Measurements from ENCODE around the gene ALAS1.

Gene ALAS1

DNA sequence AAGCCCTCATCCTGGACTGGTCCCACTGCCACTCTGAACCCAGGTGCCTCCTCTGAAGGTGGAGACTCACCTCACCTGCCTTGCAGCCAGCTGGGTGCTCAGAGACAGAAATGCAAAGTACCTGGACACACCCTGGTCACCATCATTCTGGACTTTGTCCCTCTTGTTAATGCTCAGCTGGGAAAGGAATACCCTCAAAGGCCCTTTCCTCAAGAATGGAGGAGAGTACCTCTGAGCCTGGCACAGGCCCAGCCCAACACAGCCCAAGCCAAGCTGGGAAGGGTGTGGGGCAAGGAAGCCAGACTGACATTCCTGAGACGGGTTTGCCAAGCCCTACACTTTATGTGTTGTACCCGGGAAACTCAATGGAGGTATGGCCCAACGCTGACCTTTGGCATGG is 983 bp upstream of the ALAS1 start:
- no peak for DNase-seq
- intact Hi-C loops (cut with DNase I; ENCODE audit: low total_unique reads) = no loop called here
- Histone ChIP-seq H3K27ac (peak overlapping the region in 1 of 2 donors; percentile 81), H3K27me3 (no peaks in the 10 kb centered on the region), H3K4me3 (no peak overlapping the region), H3K36me3 (peaks cover 0 to 7% (median under 1%) of the 10 kb centered on the region in 3 donors), H3K9me3 (no peaks in the 10 kb centered on the region), H3K4me1 (peaks cover 4 to 43% (median 22%) of the 10 kb centered on the region in 4 donors)
- TF ChIP-seq, protein P1, sequence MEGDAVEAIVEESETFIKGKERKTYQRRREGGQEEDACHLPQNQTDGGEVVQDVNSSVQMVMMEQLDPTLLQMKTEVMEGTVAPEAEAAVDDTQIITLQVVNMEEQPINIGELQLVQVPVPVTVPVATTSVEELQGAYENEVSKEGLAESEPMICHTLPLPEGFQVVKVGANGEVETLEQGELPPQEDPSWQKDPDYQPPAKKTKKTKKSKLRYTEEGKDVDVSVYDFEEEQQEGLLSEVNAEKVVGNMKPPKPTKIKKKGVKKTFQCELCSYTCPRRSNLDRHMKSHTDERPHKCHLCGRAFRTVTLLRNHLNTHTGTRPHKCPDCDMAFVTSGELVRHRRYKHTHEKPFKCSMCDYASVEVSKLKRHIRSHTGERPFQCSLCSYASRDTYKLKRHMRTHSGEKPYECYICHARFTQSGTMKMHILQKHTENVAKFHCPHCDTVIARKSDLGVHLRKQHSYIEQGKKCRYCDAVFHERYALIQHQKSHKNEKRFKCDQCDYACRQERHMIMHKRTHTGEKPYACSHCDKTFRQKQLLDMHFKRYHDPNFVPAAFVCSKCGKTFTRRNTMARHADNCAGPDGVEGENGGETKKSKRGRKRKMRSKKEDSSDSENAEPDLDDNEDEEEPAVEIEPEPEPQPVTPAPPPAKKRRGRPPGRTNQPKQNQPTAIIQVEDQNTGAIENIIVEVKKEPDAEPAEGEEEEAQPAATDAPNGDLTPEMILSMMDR (IDR thresholded peaks at IDR 0.05) = no peak

DNA sequence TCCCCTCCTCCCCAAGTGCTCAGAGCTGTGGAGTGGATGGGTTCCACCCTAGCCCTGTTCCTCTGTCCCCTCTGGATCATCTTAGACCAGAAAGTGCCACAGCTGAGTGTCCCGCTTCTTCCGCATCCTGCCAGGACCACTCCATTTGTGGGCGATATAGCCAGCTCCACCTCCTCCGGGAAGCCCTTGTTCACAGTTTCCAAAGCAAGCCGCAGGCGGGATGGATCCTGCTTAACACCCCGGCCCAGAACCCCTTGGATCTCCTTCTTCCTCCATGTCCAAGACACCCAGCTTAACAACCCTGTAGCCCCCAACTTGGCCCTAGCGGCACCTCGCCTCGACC is 490 bp upstream of the ALAS1 start:
- DNase-seq = no peak
- no peaks in the 10 kb centered on the region for H3K9me3 ChIP-seq
- no peaks in the 10 kb centered on the region for H3K27me3 ChIP-seq
- peaks cover 4 to 43% (median 22%) of the 10 kb centered on the region in 4 donors for H3K4me1 ChIP-seq
- peak overlapping the region; percentile 77 to 86 for H3K4me3 ChIP-seq
- H3K27ac ChIP-seq = peak overlapping the region; percentile 75 to 81
- TF ChIP-seq, protein P1 (IDR thresholded peaks at IDR 0.05) = no peak
- intact Hi-C loops (cut with DNase I; ENCODE audit: low total_unique reads) = no loop called here
- peaks cover 1 to 12% (median 6%) of the 10 kb centered on the region in 3 donors for H3K36me3 ChIP-seq

DNA sequence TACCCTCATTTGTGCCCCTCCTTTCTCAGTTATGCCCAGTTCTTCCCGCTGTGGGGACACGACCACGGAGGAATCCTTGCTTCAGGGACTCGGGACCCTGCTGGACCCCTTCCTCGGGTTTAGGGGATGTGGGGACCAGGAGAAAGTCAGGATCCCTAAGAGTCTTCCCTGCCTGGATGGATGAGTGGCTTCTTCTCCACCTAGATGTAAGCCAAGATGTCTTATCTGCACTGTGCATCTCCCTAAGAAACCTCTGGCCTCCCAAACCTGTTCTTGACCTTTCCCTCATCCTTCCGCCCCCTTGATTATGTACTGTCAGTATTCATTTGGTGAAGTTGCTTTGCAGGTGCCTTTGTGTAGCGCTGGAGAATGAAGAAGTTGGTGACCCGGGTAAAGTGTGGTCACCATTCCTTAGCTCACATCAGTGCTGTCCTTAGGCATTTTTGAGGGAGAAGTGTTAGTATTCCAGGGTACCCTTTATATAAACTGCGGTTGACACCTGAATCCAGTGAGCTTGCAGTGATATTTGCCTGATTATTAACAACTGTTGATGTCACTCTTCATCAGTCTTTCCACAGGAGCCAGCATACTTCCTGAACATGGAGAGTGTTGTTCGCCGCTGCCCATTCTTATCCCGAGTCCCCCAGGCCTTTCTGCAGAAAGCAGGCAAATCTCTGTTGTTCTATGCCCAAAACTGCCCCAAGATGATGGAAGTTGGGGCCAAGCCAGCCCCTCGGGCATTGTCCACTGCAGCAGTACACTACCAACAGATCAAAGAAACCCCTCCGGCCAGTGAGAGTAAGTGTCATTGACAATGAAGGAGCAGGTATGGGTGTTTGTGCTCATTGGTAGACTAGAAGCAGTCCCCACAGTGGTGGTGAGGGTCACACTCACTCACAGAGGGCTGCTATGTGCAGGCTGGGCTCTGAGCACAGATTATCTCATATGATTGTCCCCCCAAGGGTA is 966 bp downstream of the ALAS1 start:
- Histone ChIP-seq H3K36me3 (peaks cover 16 to 26% (median 20%) of the 10 kb centered on the region in 3 donors), H3K27me3 (no peaks in the 10 kb centered on the region), H3K27ac (peak overlapping the region; percentile 75 to 81), H3K4me1 (peaks cover 4 to 36% (median 22%) of the 10 kb centered on the region in 4 donors), H3K4me3 (peak overlapping the region; percentile 77 to 86), H3K9me3 (no peaks in the 10 kb centered on the region)
- TF ChIP-seq, protein P1 (IDR thresholded peaks at IDR 0.05) = no peak
- intact Hi-C loops (cut with DNase I; ENCODE audit: low total_unique reads) = no loop called here
- DNase-seq = no peak

DNA sequence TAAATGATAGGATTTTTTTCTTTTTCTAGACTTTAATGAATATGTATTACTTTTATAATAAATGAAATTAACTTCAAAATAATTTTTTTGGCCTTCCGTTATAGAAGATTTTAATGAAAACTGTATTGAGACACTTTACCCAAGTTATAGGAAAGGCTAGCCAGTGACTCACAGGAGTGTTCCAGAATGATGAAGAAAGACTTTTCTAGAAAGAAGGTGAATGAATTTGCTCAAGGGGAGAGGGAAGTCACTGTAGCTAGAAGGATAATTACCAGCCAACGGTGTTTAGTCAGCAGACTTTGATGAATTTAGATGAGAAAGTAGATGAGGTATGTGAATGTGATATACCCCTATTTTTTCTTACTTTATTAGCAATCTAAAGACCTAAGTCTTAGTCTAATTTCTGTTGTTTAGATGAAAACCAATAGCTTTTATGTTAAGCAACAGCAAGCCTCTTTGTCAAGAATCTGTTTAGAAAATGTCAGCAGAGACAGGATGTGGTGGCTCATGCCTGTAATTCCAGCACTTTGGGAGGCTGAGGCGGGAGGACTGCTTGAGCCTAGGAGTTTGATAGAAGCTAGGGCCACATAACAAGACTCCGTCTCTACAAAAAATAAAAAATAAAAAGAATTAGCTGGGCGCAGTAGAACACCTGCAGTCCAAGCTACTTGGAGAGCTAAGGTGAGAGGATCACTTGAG is 3.2 kb downstream of the ALAS1 start:
- Histone ChIP-seq H3K36me3 (peaks cover 38 to 48% (median 42%) of the 10 kb centered on the region in 3 donors), H3K4me1 (peaks cover 4 to 36% (median 22%) of the 10 kb centered on the region in 4 donors), H3K27ac (no peak overlapping the region), H3K27me3 (no peaks in the 10 kb centered on the region), H3K4me3 (no peak overlapping the region), H3K9me3 (no peaks in the 10 kb centered on the region)
- no peak for DNase-seq
- intact Hi-C loops (cut with DNase I; ENCODE audit: low total_unique reads) = no loop called here
- TF ChIP-seq, protein P1 (IDR thresholded peaks at IDR 0.05) = no peak

DNA sequence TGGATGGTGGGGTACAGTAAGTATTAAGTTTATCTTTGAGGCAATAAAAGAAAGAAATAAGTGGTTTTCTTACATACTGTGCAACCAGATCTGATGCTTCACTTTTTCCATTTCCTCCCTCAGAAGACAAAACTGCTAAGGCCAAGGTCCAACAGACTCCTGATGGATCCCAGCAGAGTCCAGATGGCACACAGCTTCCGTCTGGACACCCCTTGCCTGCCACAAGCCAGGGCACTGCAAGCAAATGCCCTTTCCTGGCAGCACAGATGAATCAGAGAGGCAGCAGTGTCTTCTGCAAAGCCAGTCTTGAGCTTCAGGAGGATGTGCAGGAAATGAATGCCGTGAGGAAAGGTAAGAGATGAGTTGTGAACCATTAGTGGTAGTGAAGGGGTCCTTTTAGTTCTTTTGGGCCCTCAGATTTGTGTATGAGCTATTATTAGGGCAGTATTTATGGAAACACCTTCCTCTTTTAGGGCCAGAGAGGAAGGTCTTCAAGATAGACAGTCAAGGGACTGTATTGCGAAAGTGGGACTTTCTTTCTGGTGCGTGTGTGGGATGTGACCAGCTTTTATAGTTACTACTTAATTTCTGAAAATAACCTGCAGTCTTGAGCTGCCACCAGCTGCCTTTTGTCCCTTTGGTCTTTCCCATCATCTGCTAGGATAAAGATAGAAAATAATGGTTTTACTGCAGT is 4.6 kb downstream of the ALAS1 start:
- H3K27ac ChIP-seq = no peak overlapping the region
- TF ChIP-seq, protein P1 (IDR thresholded peaks at IDR 0.05) = no peak
- DNase-seq = no peak
- H3K4me1 ChIP-seq = peaks cover 0 to 24% (median 16%) of the 10 kb centered on the region in 4 donors
- no peaks in the 10 kb centered on the region for H3K9me3 ChIP-seq
- peaks cover 50 to 62% (median 56%) of the 10 kb centered on the region in 3 donors for H3K36me3 ChIP-seq
- H3K27me3 ChIP-seq = no peaks in the 10 kb centered on the region
- H3K4me3 ChIP-seq = no peak overlapping the region
- intact Hi-C loops (cut with DNase I; ENCODE audit: low total_unique reads) = no loop called here

Measured in tibial artery (tissue), 4 donors.